Measurements from ENCODE around the gene AUNIP.
"Not testable (repeated sequence)": the region's sequence is repeated elsewhere in the genome, so short reads cannot be mapped to it uniquely, and the experiment has no call there.

The AUNIP gene

GRCh38 chr1:25864434-25864833, 5.2 kb upstream of the AUNIP start:
- no peak for DNase-seq (ENCODE audit: low read depth in 3 of 3)

GRCh38 chr1:25863486-25864262, 4.4 kb upstream of the AUNIP start:
- DNase-seq (ENCODE audit: low read depth in 3 of 3) = no peak

DNA sequence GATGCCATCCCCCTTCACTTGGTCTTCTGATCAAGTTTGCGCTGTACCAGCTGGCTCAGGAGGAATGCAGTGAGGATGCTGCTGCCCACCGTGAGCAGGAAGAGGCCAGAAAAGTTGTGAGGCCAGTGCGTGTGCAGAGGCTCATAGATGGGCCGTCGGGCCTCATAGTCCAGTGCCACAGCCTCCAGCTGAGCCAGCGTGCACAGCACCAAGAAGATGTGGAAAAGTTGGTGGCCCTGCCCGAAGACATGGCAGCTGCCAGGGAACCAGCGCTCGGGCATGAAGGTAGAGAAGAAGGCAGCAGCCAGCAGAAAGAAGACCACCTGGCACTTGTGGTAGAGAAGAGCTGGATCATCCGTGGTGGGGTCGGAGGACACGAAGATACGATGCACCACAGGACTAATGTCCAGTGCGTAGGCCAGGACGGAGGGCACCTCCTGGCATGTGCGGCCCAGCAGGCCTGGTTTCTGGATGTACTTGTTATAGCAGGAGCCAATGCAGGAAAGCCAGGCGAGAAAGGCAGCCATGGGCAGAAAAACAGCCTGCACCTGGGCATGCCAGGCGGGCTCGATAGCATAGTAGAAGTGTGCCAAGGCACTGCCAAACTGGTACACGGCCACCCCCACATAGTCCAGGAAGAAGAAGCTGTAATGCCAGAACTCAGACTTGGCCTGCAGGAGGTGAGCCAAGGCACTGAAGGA, 3.7 kb upstream of the AUNIP start:
- no peak for DNase-seq (ENCODE audit: low read depth in 3 of 3)

- no peak for DNase-seq (ENCODE audit: low read depth in 3 of 3)
Measured at GRCh38 chr1:25861316-25862286, 2.3 kb upstream of the AUNIP start.

GRCh38 chr1:25858494-25858893, 763 bp downstream of the AUNIP start:
- DNase-seq (ENCODE audit: low read depth in 3 of 3) = no peak

GRCh38 chr1:25856856-25857255, 2.4 kb downstream of the AUNIP start:
- DNase-seq (ENCODE audit: low read depth in 3 of 3) = no peak

- no peak for DNase-seq (ENCODE audit: low read depth in 3 of 3)
Measured at GRCh38 chr1:25854554-25854953, 4.7 kb downstream of the AUNIP start.

GRCh38 chr1:25848531-25848930, 10.7 kb downstream of the AUNIP start:
- no peak for DNase-seq (ENCODE audit: low read depth in 3 of 3)

- no peak for DNase-seq (ENCODE audit: low read depth in 3 of 3)
Measured at GRCh38 chr1:25847929-25848328, 11.3 kb downstream of the AUNIP start.

DNA sequence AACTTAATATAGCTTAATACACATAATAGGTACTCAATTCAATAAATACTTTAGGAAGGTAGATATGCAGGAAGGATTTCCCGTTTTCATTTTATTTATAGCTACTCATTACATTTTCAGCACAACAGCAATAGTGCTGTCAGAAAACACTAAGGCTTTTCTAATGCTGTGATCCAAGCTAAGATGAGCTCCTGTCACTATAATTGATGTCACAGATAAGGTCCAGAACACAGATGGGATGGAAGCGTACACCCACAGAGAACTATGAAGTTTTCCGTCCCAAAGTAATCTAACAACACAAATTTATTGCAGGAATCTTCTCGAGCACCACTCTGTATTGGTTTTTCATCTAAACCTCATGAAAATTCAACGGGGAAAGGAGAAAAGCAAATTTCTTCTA, 13.6 kb downstream of the AUNIP start:
- no peak for DNase-seq (ENCODE audit: low read depth in 3 of 3)

GRCh38 chr1:25844536-25845337, 14.5 kb downstream of the AUNIP start:
- DNase-seq (ENCODE audit: low read depth in 3 of 3) = no peak

DNA sequence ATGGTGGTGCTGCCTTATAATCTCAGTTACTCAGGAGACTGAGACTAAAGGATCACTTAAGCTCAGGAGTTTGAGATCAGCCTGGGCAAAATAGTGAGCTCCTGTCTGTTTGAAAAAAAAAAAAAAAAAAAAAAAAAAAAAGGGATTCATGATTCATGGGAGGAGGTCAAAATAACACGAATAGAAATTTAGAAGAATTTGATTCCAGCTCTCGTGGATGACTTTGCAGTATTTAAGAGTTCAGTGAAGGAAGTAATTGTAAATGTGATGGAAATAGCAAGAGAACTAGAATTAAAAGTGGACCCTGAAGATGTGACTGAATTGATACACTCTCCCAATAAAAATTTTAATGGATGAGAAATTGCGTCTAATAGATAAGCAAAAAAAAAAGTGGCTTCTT, 15.8 kb downstream of the AUNIP start:
- no peak for DNase-seq (ENCODE audit: low read depth in 3 of 3)

GRCh38 chr1:25839808-25840207, 19.4 kb downstream of the AUNIP start:
- not testable (repeated sequence) for DNase-seq (ENCODE audit: low read depth in 3 of 3)

GRCh38 chr1:25837262-25837875, 21.9 kb downstream of the AUNIP start:
- no peak for DNase-seq (ENCODE audit: low read depth in 3 of 3)

GRCh38 chr1:25836695-25837094, 22.6 kb downstream of the AUNIP start:
- DNase-seq (ENCODE audit: low read depth in 3 of 3) = no peak

GRCh38 chr1:25834894-25835293, 24.4 kb downstream of the AUNIP start:
- no peak for DNase-seq (ENCODE audit: low read depth in 3 of 3)

DNA sequence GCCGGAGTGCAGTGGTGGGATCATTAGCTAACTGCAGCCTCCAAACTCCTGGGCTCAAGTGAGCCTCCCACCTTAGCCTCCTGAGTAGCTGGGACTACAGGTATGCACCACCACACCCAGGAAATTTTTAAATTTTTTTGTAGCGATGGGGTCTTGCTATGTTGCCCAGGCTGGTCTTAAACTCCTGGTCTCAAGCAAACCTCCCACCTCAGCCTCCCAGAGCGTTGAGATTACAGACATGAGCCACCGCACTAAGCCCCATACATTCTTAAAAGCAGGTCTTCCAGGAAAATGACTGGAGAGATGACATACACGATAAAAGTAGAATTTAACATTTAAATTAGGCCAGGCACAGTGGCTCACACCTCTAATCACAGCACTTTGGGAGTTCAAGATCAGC, 26.1 kb downstream of the AUNIP start:
- no peak for DNase-seq (ENCODE audit: low read depth in 3 of 3)

DNA sequence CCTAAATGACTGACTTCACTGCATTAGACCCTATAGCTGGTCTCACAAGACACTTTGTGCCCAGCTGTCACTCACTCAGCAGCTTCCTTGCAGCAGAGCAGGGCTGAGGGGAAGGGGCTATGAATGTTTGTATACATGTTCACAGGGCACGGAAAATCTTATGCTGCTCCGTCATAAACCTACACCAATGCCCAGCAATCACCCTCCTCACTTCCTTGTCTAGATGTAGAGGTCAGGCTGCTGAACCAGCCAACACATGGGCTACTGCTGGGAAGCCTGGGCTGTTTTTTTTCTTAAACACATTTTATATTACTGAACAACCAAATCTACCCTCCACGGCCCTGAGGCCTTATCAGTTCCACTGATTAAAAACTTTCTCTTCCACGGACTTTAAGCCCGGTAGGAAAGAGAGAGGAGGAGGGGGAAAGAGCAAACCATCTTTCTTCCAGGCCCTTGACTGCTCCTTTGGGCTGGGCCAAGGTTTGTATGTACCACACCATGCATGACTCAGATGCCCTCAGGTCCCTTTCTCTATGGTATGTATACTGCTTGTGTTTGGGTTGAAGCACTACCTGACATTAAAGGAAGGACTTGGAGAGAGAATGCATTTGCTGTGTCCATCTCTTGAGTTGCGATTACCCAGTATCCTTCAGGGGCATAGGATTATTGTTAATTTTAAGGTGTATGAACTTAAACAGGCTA, 26.8 kb downstream of the AUNIP start:
- no peak for DNase-seq (ENCODE audit: low read depth in 3 of 3)

DNA sequence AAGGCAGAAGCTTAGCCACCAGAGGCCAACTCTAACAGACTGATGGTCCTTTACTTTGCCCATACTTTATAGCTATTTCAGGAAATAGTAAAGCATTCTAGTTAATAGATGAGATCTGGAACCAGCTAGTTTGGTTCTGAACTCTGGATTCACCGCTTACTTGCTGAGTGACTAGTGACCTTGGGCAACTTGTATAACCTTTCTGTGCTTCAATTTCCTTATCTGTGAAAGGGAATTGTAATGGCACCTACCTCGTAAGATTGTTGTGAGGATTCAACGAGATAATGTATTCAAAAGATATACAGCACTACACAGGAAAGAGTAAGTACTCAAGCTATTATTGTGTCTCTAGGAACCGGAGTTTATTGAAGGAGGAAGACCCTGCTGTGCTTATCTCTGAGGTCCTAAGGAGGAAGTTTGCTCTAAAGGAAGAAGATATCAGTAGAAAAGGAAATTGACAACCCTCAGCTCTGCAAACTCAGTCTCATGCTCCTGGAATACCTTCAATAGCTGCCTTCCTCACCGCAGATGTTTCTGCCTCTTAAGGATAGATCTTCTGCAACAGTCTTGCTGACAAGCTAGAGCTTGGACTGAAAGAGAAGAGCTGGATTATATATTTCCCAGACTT, 27.6 kb downstream of the AUNIP start:
- DNase-seq (ENCODE audit: low read depth in 3 of 3) = no peak

DNA sequence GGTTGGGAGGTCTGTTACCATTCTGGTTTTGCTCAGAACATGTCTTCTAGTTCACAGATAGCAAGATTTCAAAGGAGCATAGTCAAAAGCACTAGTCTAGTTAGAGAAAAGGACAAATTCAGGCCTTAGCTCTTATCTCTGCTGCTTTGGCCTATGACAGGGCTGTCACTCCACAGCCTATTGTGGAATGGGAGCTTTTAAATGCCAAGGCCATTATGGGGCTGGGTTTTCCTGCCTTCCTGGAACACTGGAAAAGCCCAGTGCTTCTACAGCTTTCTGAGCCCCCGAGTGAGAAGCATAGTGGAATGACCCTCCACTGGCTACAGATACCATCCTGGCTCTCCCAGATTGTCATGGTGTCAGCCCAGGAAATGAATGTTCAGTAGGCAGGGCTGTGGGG, 30.2 kb downstream of the AUNIP start:
- DNase-seq (ENCODE audit: low read depth in 3 of 3) = no peak
